Mucosa of descending colon (tissue), 3 donors: ENCODE measurements around the gene HS1BP3. TPM values are rescaled to one million over a fixed set of nuclear protein-coding genes. Genes with fewer than 3 reads are reported as not detected.

Experiments
- ATAC-seq: fragments of 200-7000 bp; cut with Tn5 transposase; one replicate; pipeline ENCODE4 v1.9.1; 2020; ENCODE audit warnings: mild to moderate bottlenecking, moderate library complexity
- DNase-seq, 3 donors: peaks; one replicate each; pipeline ENCODE4 v3.0.0-alpha.2; 2020
- H3K36me3 ChIP-seq: fragments of 200-600 bp; one replicate; pipeline ENCODE4 v1.8.0; 2021; ENCODE audit warnings: low read depth, mild to moderate bottlenecking
- H3K4me1 ChIP-seq: fragments of 200-600 bp; one replicate; pipeline ENCODE4 v1.8.0; 2021; ENCODE audit warnings: low read depth, mild to moderate bottlenecking
- H3K4me3 ChIP-seq: fragments of 200-600 bp; one replicate; pipeline ENCODE4 v1.8.0; 2021; ENCODE audit warnings: mild to moderate bottlenecking
- H3K9me3 ChIP-seq: fragments of 200-600 bp; one replicate; pipeline ENCODE4 v1.8.0; 2021; ENCODE audit warnings: mild to moderate bottlenecking
- CTCF ChIP-seq: fragments of 200-600 bp; IDR thresholded peaks from one replicate; pipeline ENCODE4 v1.8.0; 2022; ENCODE audit warnings: antibody characterized with exemption, mild to moderate bottlenecking
- intact Hi-C, 2 donors: fragments of 100-400 bp; cut with DNase I in 1 of 2; cut with micrococcal nuclease in 1 of 2; formaldehyde crosslinking; loops; one replicate each; pipeline versions ENCODE4 v1.11.0 to v1.11.1; 2022; cut with DNase I, micrococcal nuclease
- total RNA-seq, 3 donors: library from RNA; stranded (reverse); fragmentation: NEBNext Ultra II Directional in 2 of 3; extraction: Animal tissue kit (Norgen Biotek cat#: 25700) in 2 of 3; gene quantifications; one replicate each; pipeline versions ENCODE4 v1.2.1 to v1.2.4, GENCODE V29; 2021 to 2023
- donor health status: DM: no; HTN: no; CAD: no; lungs with moderate emphysema.
- donor health status: DM: no; HTN: no; CAD: no.
- donor health status: DM: no; HTN: yes; CAD: no.

HS1BP3 gene
- total RNA-seq, 3 donors from 2014 or later: 28.8 to 47.0 (median 29.7) TPM

GRCh38 chr2:20630967-20631366, 19.9 kb downstream of the HS1BP3 start:
- ATAC-seq (no peak), DNase-seq (peak in 1 of 3 donors; percentile 12)
- Histone ChIP-seq H3K4me1 (peaks cover 19% of the 10 kb centered on the region), H3K4me3 (no peak overlapping the region), H3K36me3 (no peaks in the 10 kb centered on the region), H3K9me3 (no peaks in the 10 kb centered on the region)
- TF ChIP-seq CTCF: no peak
- intact Hi-C loops: loop anchor here in 1 of 2 donors (10.0 kb wide), 1 partner anchor 186 kb away; the partner anchor contains the start of gene RHOB

GRCh38 chr2:20629581-20630171, 21.2 kb downstream of the HS1BP3 start:
- H3K36me3 ChIP-seq: no peaks in the 10 kb centered on the region
- intact Hi-C loops: loop anchor here in 1 of 2 donors (10.0 kb wide), 1 partner anchor 185 kb away; the partner anchor contains the start of gene RHOB
- H3K4me1 ChIP-seq: peaks cover 8% of the 10 kb centered on the region
- DNase-seq (peak in 2 of 3 donors; percentile 23 to 37), ATAC-seq (no peak)
- no peak overlapping the region for H3K4me3 ChIP-seq
- no peak for TF ChIP-seq CTCF
- no peaks in the 10 kb centered on the region for H3K9me3 ChIP-seq

GRCh38 chr2:20629181-20629580, 21.7 kb downstream of the HS1BP3 start:
- Histone ChIP-seq H3K9me3 (no peaks in the 10 kb centered on the region), H3K4me3 (no peak overlapping the region), H3K36me3 (no peaks in the 10 kb centered on the region), H3K4me1 (peaks cover 3% of the 10 kb centered on the region)
- TF ChIP-seq CTCF: no peak
- ATAC-seq (no peak), DNase-seq (peak in 1 of 3 donors; percentile 38)
- intact Hi-C loops: no loop called here

- no peaks in the 10 kb centered on the region for H3K4me1 ChIP-seq
- ATAC-seq: no peak
- H3K4me3 ChIP-seq: no peak overlapping the region
- H3K36me3 ChIP-seq: no peaks in the 10 kb centered on the region
- peak in 2 of 3 donors; percentile 5 to 42 for DNase-seq
- no peaks in the 10 kb centered on the region for H3K9me3 ChIP-seq
- intact Hi-C loops: no loop called here
- TF ChIP-seq CTCF: no peak
Measured at GRCh38 chr2:20627712-20628380, 23.1 kb downstream of the HS1BP3 start.

GRCh38 chr2:20626698-20627513, 24.0 kb downstream of the HS1BP3 start:
- Histone ChIP-seq H3K9me3 (no peaks in the 10 kb centered on the region), H3K36me3 (no peaks in the 10 kb centered on the region), H3K4me3 (no peak overlapping the region), H3K4me1 (no peaks in the 10 kb centered on the region)
- DNase-seq (peak in 2 of 3 donors; percentile 15 to 33), ATAC-seq (no peak)
- intact Hi-C loops: no loop called here
- no peak for TF ChIP-seq CTCF
